ENCODE data around the gene SLC4A1AP. TPM values are rescaled to one million over a fixed set of nuclear protein-coding genes. Genes with fewer than 3 reads are reported as not detected.

Gene SLC4A1AP
- total RNA-seq (10 to 100 TPM; 14.4 to 36.9 (median 22.4) TPM), polyA plus RNA-seq (10 to 100 TPM; 13.0 to 41.1 (median 15.0) TPM)
- long read RNA-seq, donor 1, partial matches to known transcripts, result 7 of 10 reads
- long read RNA-seq, donor 1, other reads (novel, unspliced or antisense), result 0 of 10 reads
- long read RNA-seq, donor 2, partial matches to known transcripts, result 0 of 3 reads
- long read RNA-seq, donor 2, other reads (novel, unspliced or antisense), result 0 of 3 reads
- long read RNA-seq, donor 3, partial matches to known transcripts, result 0 of 4 reads
- long read RNA-seq, donor 3, other reads (novel, unspliced or antisense), result 0 of 4 reads
- long read RNA-seq, donor 4, transcript SLC4A1AP-201 (14 exons, 2,959 nt), result major isoform, 5 of 25 reads
- long read RNA-seq, donor 4, partial matches to known transcripts, result 19 of 25 reads
- long read RNA-seq, donor 4, other reads (novel, unspliced or antisense), result 1 of 25 reads
- long read RNA-seq, donor 5, transcript SLC4A1AP-201 (14 exons, 2,959 nt), result major isoform, 67 of 79 reads
- long read RNA-seq, donor 5, partial matches to known transcripts, result 5 of 79 reads
- long read RNA-seq, donor 5, other reads (novel, unspliced or antisense), result 7 of 79 reads
- long read RNA-seq, donor 6, partial matches to known transcripts, result 14 of 17 reads
- long read RNA-seq, donor 6, other reads (novel, unspliced or antisense), result 1 of 17 reads
- long read RNA-seq, donor 7, partial matches to known transcripts, result 0 of 1 reads
- long read RNA-seq, donor 7, other reads (novel, unspliced or antisense), result 0 of 1 reads
- long read RNA-seq, donor 8, partial matches to known transcripts, result 0 of 3 reads
- long read RNA-seq, donor 8, other reads (novel, unspliced or antisense), result 0 of 3 reads
- long read RNA-seq, donor 9, result 0 reads
- long read RNA-seq, donor 10, partial matches to known transcripts, result 0 of 1 reads
- long read RNA-seq, donor 10, other reads (novel, unspliced or antisense), result 0 of 1 reads

GRCh38 chr2:27663285-27664153 lies at the start of gene SLC4A1AP, which contains the start of gene SUPT7L:
SLC4A1AP (plus strand) TSS chr2:27663889; CDS start chr2:27663915, 26 bp downstream.
SUPT7L (minus strand) TSS chr2:27663614; CDS start chr2:27662192, 1,422 bp downstream.
- H3K9me3 ChIP-seq (replicated peaks in 1 of 3), result no peaks in the 10 kb centered on the region
- H3K27me3 ChIP-seq, result no peaks in the 10 kb centered on the region
- 0 to 1% (median 0%) methylated on average over 27 to 56 of the region's 56 CpGs for WGBS, 4 donors
- intact Hi-C loops (cut with DNase I), result no loop called here
- H3K27ac ChIP-seq, result peak within 1 kb of the TSS; percentile 45 to 97 (median 77)
- peak; percentile 45 to 47 for TF ChIP-seq POLR2A (IDR thresholded peaks at IDR 0.05)
- TF ChIP-seq, protein P1, sequence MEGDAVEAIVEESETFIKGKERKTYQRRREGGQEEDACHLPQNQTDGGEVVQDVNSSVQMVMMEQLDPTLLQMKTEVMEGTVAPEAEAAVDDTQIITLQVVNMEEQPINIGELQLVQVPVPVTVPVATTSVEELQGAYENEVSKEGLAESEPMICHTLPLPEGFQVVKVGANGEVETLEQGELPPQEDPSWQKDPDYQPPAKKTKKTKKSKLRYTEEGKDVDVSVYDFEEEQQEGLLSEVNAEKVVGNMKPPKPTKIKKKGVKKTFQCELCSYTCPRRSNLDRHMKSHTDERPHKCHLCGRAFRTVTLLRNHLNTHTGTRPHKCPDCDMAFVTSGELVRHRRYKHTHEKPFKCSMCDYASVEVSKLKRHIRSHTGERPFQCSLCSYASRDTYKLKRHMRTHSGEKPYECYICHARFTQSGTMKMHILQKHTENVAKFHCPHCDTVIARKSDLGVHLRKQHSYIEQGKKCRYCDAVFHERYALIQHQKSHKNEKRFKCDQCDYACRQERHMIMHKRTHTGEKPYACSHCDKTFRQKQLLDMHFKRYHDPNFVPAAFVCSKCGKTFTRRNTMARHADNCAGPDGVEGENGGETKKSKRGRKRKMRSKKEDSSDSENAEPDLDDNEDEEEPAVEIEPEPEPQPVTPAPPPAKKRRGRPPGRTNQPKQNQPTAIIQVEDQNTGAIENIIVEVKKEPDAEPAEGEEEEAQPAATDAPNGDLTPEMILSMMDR (IDR thresholded peaks at IDR 0.05), result peak in 2 of 6 experiments; percentile 12
- peaks cover 0 to 48% of the 10 kb centered on the region in 2 donors for H3K36me3 ChIP-seq (replicated peaks in 1 of 2)
- peak within 1 kb of the TSS; percentile 51 to 96 (median 84) for H3K4me3 ChIP-seq
- peaks cover 16 to 43% of the 10 kb centered on the region in 2 donors for H3K4me1 ChIP-seq (replicated peaks in 1 of 2)
- peak; percentile 67 to 89 (median 71) for DNase-seq

- no peaks in the 10 kb centered on the region for H3K9me3 ChIP-seq (replicated peaks in 1 of 3)
- 97 to 98% (median 98%) methylated on average over 2 of the region's 2 CpGs for WGBS, 4 donors
- H3K36me3 ChIP-seq (replicated peaks in 1 of 2), result peaks cover 0 to 62% of the 10 kb centered on the region in 2 donors
- no peak overlapping the region for H3K4me3 ChIP-seq
- intact Hi-C loops (cut with DNase I), result no loop called here
- H3K27ac ChIP-seq, result no peak overlapping the region
- DNase-seq, result no peak
- H3K4me1 ChIP-seq (replicated peaks in 1 of 2), result no peaks in the 10 kb centered on the region
- TF ChIP-seq, protein P1 (IDR thresholded peaks at IDR 0.05), result no peak
- TF ChIP-seq POLR2A (IDR thresholded peaks at IDR 0.05), result no peak
- H3K27me3 ChIP-seq, result no peaks in the 10 kb centered on the region
Measured at GRCh38 chr2:27613985-27614384, 49.7 kb upstream of the SLC4A1AP start.

DNA sequence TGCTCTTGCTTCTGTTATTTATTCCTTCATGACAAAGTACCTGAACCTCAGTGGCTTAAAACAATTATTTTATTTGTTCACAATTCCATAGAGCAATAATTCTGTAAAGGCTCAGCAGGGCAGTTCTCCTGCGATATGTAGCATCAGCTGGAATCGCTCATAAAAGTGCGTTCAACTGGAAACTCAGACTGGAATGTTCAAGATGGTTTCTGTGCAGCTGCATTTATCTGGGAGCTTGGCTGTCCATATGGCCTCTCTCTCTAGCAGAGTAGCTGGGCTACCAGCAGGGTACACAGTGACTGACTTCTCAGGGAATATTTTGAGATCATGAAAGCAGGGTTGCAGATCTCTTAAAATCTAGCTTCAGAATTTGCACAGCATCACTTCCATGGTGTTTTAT lies 48.4 kb upstream of the SLC4A1AP start:
- WGBS, 4 donors, result 94 to 100% (median 99%) methylated on average over 3 of the region's 3 CpGs
- Histone ChIP-seq H3K27ac (no peak overlapping the region), H3K4me1 (replicated peaks in 1 of 2) (no peaks in the 10 kb centered on the region), H3K36me3 (replicated peaks in 1 of 2) (peaks cover 0 to 65% of the 10 kb centered on the region in 2 donors), H3K9me3 (replicated peaks in 1 of 3) (no peaks in the 10 kb centered on the region), H3K4me3 (no peak overlapping the region), H3K27me3 (no peaks in the 10 kb centered on the region)
- no peak for TF ChIP-seq POLR2A (IDR thresholded peaks at IDR 0.05)
- intact Hi-C loops (cut with DNase I), result no loop called here
- no peak for DNase-seq

DNA sequence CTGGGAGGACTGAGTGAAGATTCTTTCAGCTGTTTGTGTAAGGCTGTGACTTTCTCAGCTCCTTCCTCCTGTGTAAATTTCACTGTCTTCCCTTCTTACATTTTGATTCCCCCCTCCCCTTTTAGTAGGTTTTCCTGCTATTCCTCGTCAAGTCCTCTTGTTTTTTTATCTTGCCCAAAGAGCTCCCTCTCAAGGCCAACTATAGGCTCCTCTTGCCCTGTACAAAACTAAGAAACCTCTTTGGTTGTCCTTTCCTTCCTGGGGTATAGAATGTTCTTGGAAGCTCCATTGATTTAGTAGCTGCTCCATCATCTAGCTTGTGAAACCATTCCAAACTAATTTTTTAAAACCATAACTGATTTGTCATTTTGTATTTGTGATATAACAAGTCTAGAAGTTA lies 42.2 kb upstream of the SLC4A1AP start:
- no peak for TF ChIP-seq POLR2A (IDR thresholded peaks at IDR 0.05)
- TF ChIP-seq, protein P1 (IDR thresholded peaks at IDR 0.05), result no peak
- intact Hi-C loops (cut with DNase I), result no loop called here
- Histone ChIP-seq H3K9me3 (replicated peaks in 1 of 3) (no peaks in the 10 kb centered on the region), H3K4me1 (replicated peaks in 1 of 2) (no peaks in the 10 kb centered on the region), H3K27me3 (no peaks in the 10 kb centered on the region), H3K27ac (no peak overlapping the region), H3K36me3 (replicated peaks in 1 of 2) (peaks cover 0 to 63% of the 10 kb centered on the region in 2 donors), H3K4me3 (no peak overlapping the region)
- DNase-seq, result no peak
- 83 to 86% (median 84%) methylated on average over 1 of the region's 1 CpG for WGBS, 4 donors

All from adrenal gland (tissue), 19 donors.